ENCODE measurements around the gene GPR152.
"Not testable (repeated sequence)": the region's sequence is repeated elsewhere in the genome, so short reads cannot be mapped to it uniquely, and the experiment has no call there.

The GPR152 gene

DNA sequence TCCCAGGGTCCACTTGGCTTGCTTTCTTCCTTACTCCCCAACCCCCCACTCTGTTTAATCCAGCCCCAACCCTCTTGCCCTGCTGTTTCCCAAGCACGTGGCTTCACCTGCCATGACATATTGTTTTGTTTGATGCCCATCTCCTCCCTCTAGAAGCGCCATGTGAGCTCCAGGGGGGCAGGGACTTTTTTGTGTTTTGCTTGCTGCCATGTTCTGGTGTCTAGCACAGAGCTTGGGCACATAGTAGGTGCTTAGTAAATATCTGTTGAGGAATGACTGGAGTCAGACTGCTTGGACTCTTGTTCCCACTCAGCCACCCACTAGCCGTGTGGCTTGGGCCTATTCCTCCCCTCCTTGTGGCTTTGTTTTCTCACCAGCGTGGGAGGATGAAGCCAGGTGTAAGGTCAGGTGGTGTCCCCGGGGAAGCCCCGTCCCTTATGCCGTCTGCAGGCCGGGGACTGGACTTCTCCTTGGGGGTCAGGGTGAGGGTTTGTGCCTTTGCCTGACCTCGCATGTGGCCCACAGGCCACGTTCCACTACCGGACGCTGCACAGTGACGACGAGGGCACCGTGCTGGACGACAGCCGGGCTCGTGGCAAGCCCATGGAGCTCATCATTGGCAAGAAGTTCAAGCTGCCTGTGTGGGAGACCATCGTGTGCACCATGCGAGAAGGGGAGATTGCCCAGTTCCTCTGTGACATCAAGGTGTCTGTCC, 34.1 kb upstream of the GPR152 start:
- no peak for DNase-seq

DNA sequence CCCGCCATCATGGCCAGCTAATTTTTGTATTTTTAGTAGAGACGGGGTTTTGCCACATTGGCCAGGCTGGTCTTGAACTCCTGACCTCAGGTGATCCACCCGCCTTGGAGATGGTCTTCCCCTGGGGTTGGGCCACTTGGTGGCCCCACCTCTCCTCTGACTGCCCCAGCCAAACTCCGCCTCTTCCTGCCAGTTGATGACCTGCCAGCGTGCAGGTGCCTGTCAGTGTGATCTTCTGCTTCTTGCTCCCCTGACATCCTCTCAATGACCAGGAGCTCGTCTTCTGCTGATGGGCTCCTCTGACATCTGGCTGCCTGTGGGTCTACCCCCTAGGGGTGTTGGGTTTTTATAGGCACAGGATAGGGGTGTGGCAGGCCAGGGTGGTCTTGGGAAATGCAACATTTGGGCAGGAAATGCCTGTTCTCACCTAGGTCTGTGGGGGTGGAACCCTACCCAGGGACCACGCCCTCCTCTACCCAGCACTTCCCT, 33.4 kb upstream of the GPR152 start:
- not testable (repeated sequence) for DNase-seq

DNA sequence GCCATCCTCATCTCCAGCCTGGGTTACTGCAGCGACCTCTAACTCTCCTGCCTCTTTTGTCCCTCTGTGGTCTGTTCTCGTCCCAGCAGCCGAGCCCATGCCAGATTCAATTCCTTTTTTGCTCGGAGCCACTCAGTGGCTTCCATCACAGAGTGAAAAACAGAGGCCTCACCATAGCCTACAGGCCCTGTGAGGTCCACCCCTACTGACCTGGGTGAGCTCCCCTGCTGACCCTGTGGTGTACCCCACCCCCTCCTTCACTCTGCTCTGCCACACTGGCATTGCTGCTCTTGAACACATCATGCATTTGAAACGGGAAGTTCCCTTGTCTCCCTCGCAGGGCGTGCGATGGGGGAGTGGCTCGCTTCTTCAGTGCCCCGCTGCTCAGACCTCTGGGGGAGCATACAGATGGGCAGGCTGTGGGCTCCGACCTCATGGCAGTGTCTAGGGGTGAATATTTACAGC, 32.4 kb upstream of the GPR152 start:
- DNase-seq = no peak

DNA sequence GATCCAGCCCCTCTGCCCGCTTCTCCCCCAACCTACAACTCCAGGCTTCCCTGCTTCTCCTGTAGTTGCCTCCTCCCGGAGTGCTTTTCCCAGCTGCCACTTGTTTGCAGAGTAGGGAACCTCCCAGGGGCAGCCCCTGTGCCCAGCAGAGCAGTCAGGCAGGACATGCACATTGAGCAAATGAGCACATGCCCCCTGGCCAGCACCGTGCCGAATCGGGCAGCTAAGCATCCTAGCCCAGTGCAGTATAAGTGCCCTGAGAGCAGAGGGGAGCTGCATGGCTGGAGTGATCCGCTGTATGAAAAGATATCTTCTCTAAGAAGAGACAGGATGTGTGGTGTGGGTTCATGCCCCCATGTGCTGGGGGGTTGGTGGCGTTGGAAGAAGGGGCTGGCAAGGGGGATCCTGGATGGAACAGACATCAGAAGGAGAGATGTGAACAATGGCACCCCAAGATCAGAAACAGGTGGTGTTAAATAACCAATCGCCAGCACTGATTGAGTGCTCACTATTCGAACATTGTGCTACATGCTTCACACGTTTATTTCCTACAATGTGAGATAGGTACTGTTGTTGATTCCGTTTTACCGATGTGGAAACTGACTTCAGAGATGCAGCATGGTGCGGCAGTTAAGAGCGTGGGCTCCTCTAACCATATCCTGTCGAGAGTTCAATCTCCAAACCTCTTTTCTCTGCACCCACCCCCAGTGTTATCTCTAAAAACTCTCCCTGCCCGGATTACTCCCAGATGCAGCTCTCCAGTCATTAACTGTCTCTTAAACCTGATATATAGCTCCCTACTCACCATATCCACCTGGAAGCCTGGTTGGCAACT, 31.5 kb upstream of the GPR152 start:
- DNase-seq = no peak

DNA sequence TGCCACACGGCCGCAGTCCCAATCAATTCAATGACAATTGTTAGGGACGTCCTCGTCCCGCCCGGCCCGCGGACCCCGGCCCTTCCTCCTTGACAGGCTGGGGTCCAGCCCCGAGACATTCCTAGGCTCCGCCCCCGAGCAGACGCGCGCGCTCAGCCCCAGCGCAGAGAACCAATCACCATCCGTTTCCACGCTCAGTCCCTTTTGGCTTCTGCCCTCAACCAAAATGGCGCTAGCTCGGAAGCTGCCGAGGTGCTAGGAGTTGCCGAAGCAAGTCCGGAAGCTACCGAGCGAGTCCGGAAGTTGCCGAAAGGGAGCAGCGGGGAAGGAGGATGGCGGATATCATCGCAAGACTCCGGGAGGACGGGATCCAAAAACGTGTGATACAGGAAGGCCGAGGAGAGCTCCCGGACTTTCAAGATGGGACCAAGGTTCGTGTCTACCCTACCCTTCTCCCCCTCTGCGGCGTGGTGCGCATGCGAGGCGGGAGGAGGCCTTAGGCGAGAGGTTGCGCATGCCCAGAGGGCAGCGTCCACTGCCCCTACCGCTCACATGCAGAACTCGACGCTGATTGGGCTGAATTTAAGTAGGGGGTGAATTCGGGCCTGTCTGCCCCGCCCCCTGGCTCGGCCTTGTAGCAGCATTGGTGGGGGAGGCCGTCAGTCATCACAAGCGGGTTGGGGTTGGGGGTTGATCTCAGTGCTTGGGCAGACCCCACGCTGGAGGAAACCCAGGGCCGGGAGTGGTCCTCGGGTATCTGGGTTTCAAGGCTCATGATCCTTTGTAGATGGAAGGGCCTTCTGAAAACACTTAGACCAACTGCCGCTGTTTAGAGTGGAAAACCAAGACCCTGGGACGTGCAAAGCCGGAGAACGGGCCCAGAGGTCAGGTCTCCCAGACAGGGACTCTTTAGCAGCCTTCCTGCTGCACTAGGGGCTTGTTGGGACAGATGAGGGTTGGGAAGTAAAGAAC, 30.6 kb upstream of the GPR152 start, which contains the start of gene AIP:
AIP (plus strand) TSS at position 200 of the 972 bp plus-strand sequence; CDS start at position 333, 133 bp downstream.
- peak; percentile 85 for DNase-seq

DNA sequence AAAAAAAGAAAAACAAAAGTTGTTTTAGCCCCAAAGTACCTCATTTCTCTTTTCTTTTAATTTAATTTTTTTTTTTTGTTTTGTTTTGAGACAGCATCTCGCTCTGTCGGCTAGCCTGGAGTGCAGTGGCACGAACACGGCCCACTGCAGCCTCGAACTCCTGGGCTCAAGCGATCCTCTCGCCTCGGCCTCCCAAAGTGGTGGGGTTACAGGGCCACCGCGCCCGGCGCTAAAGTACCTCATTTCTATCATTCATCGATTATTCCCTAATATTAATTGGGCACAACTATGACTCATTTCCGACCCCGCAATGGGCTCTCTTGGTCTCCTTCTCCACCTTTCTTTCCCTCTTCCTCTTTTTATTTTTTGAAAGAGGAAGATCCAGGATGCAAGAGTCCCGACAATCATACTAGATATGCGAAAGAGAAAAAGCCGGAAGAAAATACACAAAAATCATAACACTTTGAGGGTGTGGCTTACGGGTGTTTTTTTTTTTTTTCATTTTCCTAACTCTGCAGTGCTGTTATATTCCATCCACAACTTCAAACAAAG, 29.8 kb upstream of the GPR152 start:
- DNase-seq = no peak

DNA sequence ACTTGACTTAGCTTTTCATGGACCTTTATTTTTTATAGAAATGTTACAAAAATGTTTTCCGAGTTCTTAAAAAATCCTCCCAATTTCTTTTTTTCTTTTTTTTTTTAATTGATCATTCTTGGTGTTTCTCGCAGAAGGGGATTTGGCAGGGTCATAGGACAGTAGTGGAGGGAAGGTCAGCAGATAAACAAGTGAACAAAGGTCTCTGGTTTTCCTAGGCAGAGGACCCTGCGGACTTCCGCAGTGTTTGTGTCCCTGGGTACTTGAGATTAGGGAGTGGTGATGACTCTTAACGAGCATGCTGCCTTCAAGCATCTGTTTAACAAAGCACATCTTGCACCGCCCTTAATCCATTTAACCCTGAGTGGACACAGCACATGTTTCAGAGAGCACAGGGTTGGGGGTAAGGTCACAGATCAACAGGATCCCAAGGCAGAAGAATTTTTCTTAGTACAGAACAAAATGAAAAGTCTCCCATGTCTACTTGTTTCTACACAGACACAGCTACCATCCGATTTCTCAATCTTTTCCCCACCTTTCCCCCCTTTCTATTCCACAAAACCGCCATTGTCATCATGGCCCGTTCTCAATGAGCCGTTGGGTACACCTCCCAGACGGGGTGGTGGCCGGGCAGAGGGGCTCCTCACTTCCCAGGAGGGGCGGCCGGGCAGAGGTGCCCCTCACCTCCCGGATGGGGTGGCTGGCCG, 25.0 kb upstream of the GPR152 start:
- DNase-seq = not testable (repeated sequence)

DNA sequence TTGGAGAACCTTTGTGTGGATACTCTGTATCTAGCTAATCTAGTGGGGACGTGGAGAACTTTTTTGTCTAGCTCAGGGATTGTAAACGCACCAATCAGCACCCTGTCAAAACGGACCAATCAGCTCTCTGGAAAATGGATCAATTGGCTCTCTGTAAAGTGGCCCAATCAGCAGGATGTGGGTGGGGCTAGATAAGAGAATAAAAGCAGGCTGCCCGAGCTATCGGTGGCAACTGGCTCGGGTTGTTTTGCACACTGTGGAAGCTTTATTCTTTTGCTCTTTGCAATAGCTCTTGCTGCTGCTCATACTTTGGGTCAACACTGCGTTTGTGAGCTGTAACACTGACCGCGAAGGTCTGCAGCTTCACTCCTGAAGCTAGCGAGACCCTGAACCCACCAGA, 24.2 kb upstream of the GPR152 start:
- not testable (repeated sequence) for DNase-seq

DNA sequence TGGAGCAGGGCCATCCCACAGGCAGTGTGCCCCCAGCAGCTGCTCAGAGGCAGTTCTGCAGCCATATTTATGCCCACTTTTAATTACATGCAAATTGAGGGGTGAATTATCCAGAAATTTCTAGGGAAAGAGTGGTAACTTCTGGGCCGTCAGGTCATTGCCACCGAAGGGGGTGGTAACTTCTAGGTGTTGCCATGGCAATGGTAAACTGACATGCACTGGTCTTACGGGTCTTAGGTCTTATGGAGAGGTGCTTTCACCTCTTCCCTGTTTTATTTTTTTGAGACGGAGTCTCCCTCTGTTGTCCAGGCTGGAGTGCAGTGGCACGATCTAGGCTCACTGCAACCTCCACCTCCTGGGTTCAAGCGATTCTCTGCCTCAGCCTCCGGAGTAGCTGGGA, 20.4 kb upstream of the GPR152 start:
- no peak for DNase-seq

DNA sequence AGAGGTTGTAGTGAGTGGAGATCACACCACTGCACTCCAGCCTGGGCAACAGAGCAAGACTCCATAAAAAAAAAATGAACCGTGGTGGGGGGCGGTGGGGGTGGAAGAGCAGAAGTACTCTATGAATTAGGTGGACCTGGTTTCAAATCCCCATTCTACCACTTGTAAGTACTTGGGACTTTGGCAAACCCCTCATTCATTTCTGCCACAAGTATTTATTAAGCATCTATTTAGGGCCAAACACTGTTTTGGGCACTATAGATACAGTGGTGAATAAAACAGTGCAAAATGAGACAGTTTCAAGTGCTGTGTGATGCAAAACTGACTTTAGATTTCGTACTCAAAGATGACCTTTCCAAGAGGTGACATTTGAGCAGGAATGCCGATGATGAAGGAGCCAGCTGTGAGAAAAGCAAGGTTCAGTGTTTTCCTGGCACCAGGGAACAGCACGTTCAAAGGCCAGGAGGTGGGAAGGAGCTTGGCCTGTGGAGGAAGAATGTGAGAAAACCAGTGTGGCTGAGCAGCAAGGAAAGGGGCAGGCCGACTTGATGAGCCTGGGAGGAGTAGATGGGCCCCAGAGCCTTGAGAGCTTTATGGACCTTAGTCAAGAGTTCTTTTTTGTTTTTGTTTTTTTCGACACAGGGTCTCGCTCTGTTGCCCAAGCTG, 17.9 kb upstream of the GPR152 start:
- DNase-seq = no peak

DNA sequence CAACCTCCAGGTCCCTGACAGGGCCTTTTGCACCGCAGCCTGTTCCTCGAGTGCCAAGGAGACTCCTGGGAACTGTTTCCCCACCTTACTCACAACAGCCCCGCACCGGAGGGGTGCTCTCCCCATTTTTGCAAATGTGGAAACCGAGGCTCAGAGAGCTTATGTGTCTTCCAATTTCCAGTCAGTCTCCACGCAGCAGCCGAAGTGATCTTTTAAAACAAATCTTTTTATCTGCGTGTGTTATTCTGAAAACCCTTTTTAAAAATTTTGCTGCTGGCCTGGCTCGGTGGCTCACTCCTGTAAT, 16.9 kb upstream of the GPR152 start:
- no peak for DNase-seq

DNA sequence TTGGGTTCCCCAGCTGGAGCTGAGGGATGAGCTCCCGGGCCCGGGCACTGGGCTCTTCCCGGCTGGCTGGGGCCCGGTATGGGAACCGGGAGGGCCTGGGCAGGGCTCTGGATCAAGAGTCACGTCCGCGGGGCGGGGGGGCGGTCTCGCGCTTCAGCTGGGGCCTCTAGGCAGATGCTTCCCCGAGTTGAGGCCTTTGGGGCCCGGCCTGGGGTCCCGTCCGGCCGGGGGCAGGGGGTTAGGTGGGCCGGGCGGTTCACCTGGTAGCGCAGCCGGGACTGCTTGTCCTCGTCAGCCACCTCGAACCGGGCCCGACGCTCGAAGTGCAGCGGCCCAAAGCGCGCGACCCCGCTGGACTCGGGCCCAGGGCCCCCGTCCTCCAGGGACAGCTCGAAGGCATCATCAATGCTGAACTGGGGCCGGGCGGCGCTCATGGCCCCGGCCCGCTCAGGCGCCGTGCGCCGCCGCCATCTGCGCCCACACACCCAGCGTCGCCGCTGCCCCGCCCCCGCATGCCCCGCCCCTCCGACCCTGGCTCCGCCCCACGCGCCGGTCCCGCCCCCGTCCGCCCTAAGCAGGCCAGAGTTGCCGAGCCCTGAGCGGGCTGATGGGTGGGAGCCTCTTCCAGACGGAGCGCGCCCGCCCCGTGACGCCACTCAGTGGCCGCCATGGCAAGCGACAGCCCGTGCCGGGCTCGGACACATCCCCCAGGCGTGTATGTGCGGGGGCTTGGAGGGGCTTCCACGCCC, 16.4 kb upstream of the GPR152 start, which contains the start of gene TMEM134:
TMEM134 (minus strand) TSS at position 493 of the 749 bp plus-strand sequence; CDS start at position 434, 59 bp downstream.
- DNase-seq = peak; percentile 39

DNA sequence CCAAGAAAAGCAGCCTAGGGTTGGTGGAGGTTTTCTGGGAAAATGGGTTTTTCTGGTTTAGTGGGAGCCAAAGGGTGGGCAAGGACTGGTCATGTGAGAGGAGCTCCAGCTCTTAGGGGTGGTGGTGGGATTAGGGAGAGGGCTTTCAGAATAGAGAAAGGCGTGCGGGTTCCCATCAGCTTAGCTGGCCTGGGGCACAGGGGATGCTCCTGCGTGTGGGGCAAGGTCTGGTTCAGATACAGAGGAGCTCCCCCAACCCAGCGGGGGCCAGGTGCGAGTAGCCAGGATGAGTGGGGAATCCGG, 15.9 kb upstream of the GPR152 start:
- no peak for DNase-seq

DNA sequence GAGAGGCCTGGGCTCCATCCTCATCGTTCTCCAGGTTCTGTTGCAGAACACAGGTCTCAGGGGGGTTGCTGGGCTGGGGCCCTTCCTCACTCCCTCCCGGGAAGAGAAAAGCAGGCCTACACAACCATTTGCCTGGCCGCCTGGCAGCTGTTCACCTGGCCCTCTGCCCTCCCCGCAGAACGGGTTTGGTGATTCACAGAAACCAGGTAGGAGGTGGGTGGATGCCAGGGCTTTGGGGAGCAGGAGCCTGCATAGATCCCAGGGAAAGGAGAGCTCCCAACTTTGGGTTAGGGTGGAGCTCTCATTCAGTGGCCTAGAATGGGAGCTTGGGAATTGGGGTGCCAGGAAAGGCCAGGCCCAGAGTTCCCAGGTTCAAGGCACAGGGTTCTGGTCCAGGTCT, 15.5 kb upstream of the GPR152 start:
- no peak for DNase-seq

DNA sequence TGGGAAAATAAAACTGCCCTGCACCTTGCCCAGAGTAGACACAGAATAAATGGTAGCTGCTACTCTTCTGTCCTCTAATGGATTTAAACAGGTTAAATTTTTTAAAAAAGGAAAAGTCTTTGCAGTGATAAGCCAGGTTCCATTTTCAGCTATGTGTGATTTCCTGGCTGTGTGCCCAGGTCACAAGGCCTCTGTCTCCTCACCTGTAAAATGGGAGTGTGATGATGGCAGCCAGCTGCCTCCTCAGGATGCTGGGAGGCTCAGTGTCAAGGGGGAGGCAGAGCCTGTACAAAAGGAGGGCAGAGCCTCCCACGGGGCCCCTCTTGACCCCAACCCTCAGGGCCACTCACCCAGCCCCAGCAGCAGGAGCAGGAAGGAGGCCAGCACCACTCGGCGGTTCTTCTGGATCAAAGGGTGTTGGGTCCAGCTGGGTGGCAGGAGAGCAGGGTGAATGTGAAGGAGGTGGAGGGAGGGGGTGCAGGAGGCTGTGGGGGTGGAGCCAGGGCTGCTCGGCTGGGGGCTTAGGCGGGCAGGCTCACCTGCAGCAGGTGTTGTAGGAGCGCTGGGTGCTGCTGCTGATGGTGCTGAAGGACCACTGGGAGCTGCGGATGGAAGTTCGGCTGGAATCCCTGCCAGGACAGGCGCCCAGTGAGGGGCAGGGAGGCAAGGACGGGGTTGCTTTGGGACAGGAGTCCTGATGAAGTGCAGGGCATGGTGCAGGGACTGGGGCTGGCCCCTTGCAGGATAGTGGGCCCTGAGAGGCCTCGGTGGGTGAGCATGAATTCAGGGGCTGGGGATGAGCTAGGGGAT, 14.6 kb upstream of the GPR152 start:
- no peak for DNase-seq

DNA sequence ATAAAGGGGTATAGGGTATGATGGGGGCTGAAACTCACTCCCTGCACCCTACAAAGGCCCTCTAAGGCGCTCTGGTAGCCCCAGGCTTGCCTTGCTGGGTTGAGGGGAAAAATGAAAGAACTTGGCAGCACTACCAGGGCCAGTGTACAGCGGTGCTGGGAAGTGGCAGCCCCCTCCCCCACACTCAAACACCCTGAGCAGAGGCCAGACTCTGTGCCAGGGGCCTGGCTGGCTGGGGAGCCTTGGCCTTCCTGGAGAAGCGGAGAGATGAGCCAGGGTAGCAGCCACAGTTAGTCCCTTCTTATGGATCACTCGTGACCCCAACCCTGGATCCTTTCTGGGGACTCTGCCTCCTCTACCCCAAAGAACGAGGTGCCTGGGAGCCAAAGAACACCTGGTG, 13.8 kb upstream of the GPR152 start:
- DNase-seq = no peak

DNA sequence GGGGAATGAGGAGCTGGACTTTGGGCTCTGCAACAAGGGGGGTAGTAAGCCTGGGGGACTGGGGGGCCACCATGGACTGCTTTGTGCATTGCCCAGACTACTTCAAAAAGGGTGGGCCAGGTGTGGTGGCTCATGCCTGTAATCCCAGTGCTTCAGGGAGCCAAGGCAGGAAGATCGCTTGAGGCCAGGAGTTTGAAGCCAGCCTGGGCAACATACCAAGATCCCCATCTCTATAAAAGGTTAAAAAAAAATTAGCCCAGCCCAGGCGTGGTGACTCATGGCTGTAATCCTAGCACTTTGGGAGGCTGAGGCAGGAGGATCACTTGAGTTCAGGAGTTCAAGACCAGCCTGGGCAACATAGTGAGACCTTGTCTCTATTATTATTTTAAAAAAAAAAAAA, 13.0 kb upstream of the GPR152 start:
- not testable (repeated sequence) for DNase-seq

DNA sequence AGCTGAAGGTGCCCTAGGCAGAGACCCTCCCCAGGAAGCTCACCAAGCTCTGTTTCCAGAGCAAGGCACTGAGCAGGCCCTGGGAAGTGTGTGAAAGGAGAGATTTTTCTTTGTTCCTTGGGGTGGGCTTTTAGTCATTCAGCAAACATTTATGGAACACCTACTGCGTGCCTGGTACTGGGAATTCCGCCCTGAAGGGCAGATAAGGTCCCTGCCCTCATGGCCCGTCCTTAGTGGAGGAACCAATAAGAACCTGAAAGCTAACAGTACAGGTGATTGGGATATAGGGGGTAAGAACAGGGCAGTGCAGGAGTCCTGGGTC, 12.6 kb upstream of the GPR152 start:
- DNase-seq = no peak

DNA sequence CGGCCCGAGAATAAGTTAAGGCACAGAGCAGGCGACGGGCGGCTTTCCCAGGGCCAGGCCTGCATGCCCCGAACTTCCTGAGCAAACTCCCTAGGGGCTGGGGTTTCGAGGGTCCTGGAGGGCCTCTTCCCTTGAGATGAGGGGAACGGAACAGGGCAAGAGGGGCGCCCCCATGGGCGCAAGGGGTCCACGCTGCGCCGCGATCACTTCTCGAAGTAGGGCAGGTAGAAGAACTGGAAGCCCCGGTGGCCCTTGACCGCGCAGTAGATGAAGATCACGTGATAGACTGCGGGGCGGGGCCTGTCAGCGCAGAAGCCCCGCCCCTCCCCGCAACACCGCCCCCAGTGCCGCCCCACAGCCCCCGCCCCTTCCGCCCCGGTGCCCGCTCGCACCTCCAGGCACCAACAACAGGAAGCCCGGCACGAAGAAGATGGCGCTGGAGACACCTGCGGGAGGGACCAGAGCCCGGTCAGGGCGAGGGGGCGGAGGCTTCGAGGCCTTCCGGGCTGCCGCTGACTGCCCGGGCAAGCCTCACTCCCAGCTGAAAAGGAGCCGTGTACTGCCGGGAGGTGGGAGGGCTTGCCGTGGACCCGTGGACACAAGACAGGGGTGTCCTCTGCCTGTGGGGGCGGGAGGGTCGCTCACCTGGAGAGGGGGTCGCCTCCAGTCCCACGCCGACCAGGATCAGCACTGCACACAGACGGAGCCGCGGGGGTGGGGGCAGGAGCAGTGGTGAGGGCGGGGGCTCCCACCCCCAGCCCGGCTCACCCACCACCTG, 12.1 kb upstream of the GPR152 start:
- DNase-seq = no peak

Data from DMS 273 treated with DMSO at 0.1 percent for 48 hours (cell line).